Caco-2 (cell line): ENCODE data around the gene TADA2B. TPM values are rescaled to one million over a fixed set of nuclear protein-coding genes. Genes with fewer than 3 reads are reported as not detected.
A peak's percentile ranks its signal among the peaks of the same experiment; 100 is the strongest.

ENCODE experiments used
- BruUV-seq: library from RNA; stranded (reverse); fragments of 400-500 nt; replicated peaks from 2 replicates; lab custom pipeline; 2021; lab: Mats Ljungman, UMichigan
- CTCF ChIA-PET: fragments of 300-600 bp; sonication (Branson Sonifier 250); formaldehyde crosslinking; loops from one replicate; lab custom pipeline; 2022; ENCODE audit warnings: antibody characterized with exemption; lab: Charles Lee
- POLR2A ChIA-PET: fragments of 300-600 bp; sonication (Branson Sonifier 250); formaldehyde crosslinking; loops from one replicate; lab custom pipeline; 2022; ENCODE audit warnings: antibody characterized with exemption; lab: Charles Lee
- DNase-seq, 2 experiments: peaks; one replicate each; pipeline versions ENCODE4 v3.0.0 to v3.0.0-alpha.2; 2020 to 2022
- H3K27me3 ChIP-seq: replicated peaks from 2 replicates; pipeline ENCODE4 v1.6.0; 2011; ENCODE audit warnings: low read length; ENCODE audit not compliant: control insufficient read depth, insufficient read depth
- H3K36me3 ChIP-seq: 2 replicates; pipeline ENCODE4 v1.5.1; 2011; ENCODE audit warnings: low read length; ENCODE audit not compliant: control insufficient read depth, insufficient read depth
- H3K4me1 ChIP-seq: fragments of 250-450 bp; sonication (Bioruptor Pico); 2 replicates; pipeline ENCODE4 v1.5.1; 2020; ENCODE audit warnings: mild to moderate bottlenecking
- H3K4me3 ChIP-seq: 2 replicates; pipeline ENCODE4 v1.5.1; 2011; ENCODE audit warnings: low read depth, mild to moderate bottlenecking, control low read depth, low read length
- H3K9me3 ChIP-seq: fragments of 250-450 bp; sonication (Bioruptor Pico); 2 replicates; pipeline ENCODE4 v1.5.1; 2020; ENCODE audit warnings: mild to moderate bottlenecking, moderate library complexity
- H3K27ac Mint-ChIP-seq: one replicate; pipeline ENCODE4 v1.8.0; 2022; ENCODE audit warnings: mixed read lengths; ENCODE audit not compliant: unreplicated experiment
- H3K27me3 Mint-ChIP-seq: one replicate; pipeline ENCODE4 v1.8.0; 2022; ENCODE audit warnings: mixed read lengths; ENCODE audit not compliant: insufficient read depth, unreplicated experiment
- H3K36me3 Mint-ChIP-seq: one replicate; pipeline ENCODE4 v1.8.0; 2022; ENCODE audit warnings: mild to moderate bottlenecking, mixed read lengths; ENCODE audit not compliant: insufficient read depth, unreplicated experiment
- H3K4me1 Mint-ChIP-seq: one replicate; pipeline ENCODE4 v1.8.0; 2022; ENCODE audit warnings: low read depth, mixed read lengths; ENCODE audit not compliant: unreplicated experiment
- H3K4me3 Mint-ChIP-seq: one replicate; pipeline ENCODE4 v1.8.0; 2022; ENCODE audit warnings: mild to moderate bottlenecking, moderate library complexity, mixed read lengths; ENCODE audit not compliant: unreplicated experiment
- H3K9me3 Mint-ChIP-seq: one replicate; pipeline ENCODE4 v1.8.0; 2022; ENCODE audit warnings: mixed read lengths; ENCODE audit not compliant: unreplicated experiment
- intact Hi-C: fragments of 100-400 bp; cut with micrococcal nuclease; formaldehyde crosslinking; loops from one replicate; pipeline ENCODE4 v1.10.0; 2022; ENCODE audit not compliant: unreplicated experiment
- total RNA-seq: library from RNA; stranded (reverse); gene quantifications from 2 replicates; pipeline ENCODE4 v1.2.3, GENCODE V29; 2022
- TF ChIP-seq, protein P1 (sequence below), 2 experiments: fragments of 200-600 bp in 1 of 2; IDR thresholded peaks; 1 replicate in 1 of 2; 2 replicates in 1 of 2; pipeline versions ENCODE4 v1.5.1 to v1.8.0; 2011 to 2022; ENCODE audit warnings: antibody characterized with exemption in 1 of 2, control low read depth in 1 of 2, inconsistent platforms in 1 of 2, low read depth in 1 of 2, low read length in 1 of 2, mild to moderate bottlenecking in 1 of 2, moderate library complexity in 1 of 2; ENCODE audit not compliant: insufficient read depth in 1 of 2, severe bottlenecking in 1 of 2, unreplicated experiment in 1 of 2

The TADA2B gene
- total RNA-seq, 1 experiment from 2014 or later, result 21.8 TPM

DNA sequence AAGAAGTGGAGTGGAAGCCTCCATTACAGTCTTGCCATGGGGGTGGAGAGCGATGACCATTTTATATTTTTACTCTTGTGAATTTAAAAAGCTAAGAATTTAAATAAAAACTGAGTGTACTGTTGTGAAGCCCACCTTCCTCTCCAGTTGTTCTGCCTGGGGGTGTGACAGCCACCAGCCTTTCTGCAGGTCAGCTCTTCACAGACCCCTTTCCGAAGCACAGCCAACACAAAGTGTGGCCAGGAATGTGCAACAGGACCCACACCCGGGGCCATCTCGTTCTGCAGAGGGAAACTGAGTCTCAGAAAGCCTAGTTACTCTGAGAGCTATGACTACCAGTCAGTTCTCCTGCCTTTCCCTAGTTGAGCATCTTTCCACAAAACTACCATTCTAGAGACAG is 23.3 kb downstream of the TADA2B start:
- BruUV-seq, result TSS peak; percentile 48
- H3K4me3 ChIP-seq, result peak overlapping the region; percentile 77
- H3K36me3 Mint-ChIP-seq, result peaks cover 54% of the 10 kb centered on the region
- H3K4me1 Mint-ChIP-seq, result peaks cover 14% of the 10 kb centered on the region
- no peaks in the 10 kb centered on the region for H3K9me3 ChIP-seq
- DNase-seq, result no peak
- H3K36me3 ChIP-seq, result peaks cover 2% of the 10 kb centered on the region
- TF ChIP-seq, protein P1, sequence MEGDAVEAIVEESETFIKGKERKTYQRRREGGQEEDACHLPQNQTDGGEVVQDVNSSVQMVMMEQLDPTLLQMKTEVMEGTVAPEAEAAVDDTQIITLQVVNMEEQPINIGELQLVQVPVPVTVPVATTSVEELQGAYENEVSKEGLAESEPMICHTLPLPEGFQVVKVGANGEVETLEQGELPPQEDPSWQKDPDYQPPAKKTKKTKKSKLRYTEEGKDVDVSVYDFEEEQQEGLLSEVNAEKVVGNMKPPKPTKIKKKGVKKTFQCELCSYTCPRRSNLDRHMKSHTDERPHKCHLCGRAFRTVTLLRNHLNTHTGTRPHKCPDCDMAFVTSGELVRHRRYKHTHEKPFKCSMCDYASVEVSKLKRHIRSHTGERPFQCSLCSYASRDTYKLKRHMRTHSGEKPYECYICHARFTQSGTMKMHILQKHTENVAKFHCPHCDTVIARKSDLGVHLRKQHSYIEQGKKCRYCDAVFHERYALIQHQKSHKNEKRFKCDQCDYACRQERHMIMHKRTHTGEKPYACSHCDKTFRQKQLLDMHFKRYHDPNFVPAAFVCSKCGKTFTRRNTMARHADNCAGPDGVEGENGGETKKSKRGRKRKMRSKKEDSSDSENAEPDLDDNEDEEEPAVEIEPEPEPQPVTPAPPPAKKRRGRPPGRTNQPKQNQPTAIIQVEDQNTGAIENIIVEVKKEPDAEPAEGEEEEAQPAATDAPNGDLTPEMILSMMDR (IDR thresholded peaks at IDR 0.05; ENCODE audit: insufficient read depth in 1 of 2, low read depth in 1 of 2, low read length in 1 of 2, severe bottlenecking in 1 of 2, unreplicated experiment in 1 of 2), result no peak
- H3K4me1 ChIP-seq, result peaks cover 9% of the 10 kb centered on the region; the same call in 1 of the 2 replicates
- intact Hi-C loops, result no loop called here
- H3K27me3 ChIP-seq, result no peaks in the 10 kb centered on the region
- peak overlapping the region; percentile 90 for H3K4me3 Mint-ChIP-seq
- peak overlapping the region; percentile 30 for H3K27ac Mint-ChIP-seq
- ChIA-PET POLR2A (interaction anchor here (2.6 kb wide), 1 partner anchor 23 kb away, joined by 27 read pairs; the partner anchor contains the start of gene TADA2B), CTCF (interaction anchor here (2.4 kb wide), 1 partner anchor 23 kb away, joined by 24 read pairs; the partner anchor contains the start of gene TADA2B)
- no peaks in the 10 kb centered on the region for H3K9me3 Mint-ChIP-seq
- no peaks in the 10 kb centered on the region for H3K27me3 Mint-ChIP-seq

DNA sequence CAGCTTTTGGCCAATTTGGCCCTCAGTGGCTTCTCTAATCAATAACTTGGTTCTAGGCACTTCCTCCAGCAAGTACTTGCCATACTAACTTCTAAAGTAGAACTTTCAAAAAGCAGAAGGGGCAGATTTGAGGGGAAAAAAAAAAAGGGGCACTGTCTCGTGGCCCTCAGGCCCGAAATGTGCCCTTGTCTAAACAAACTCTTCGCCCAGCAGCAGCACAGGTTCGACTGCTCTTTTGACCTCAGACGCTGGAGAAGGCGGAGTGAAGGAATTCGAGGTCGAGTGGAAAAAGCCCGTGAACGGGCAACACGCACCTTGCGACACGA is 23.9 kb downstream of the TADA2B start:
- peaks cover 14% of the 10 kb centered on the region for H3K4me1 Mint-ChIP-seq
- intact Hi-C loops, result no loop called here
- no peaks in the 10 kb centered on the region for H3K9me3 Mint-ChIP-seq
- peak overlapping the region; percentile 90 for H3K4me3 Mint-ChIP-seq
- Histone ChIP-seq H3K4me3 (peak overlapping the region; percentile 77), H3K36me3 (peaks cover 2% of the 10 kb centered on the region; the same call in 1 of the 2 replicates), H3K27me3 (no peaks in the 10 kb centered on the region), H3K4me1 (peaks cover 9% of the 10 kb centered on the region; the same call in 1 of the 2 replicates), H3K9me3 (no peaks in the 10 kb centered on the region)
- peaks cover 48% of the 10 kb centered on the region for H3K36me3 Mint-ChIP-seq
- no peaks in the 10 kb centered on the region for H3K27me3 Mint-ChIP-seq
- CTCF ChIA-PET, result interaction anchor here (0.6 to 2.4 kb wide), 4 partner anchors 15 to 274 kb away, joined by 3 to 24 read pairs (median 9); partner anchors contain the start of gene TADA2B
- DNase-seq, result peak in 1 of 2 experiments; percentile 44
- POLR2A ChIA-PET, result interaction anchor here (0.6 to 2.6 kb wide), 5 partner anchors 10 to 172 kb away, joined by 3 to 27 read pairs (median 4); partner anchors contain the start of gene TADA2B
- TF ChIP-seq, protein P1 (IDR thresholded peaks at IDR 0.05; ENCODE audit: insufficient read depth in 1 of 2, low read depth in 1 of 2, low read length in 1 of 2, severe bottlenecking in 1 of 2, unreplicated experiment in 1 of 2), result no peak
- peak overlapping the region; percentile 30 for H3K27ac Mint-ChIP-seq
- no TSS peak for BruUV-seq

DNA sequence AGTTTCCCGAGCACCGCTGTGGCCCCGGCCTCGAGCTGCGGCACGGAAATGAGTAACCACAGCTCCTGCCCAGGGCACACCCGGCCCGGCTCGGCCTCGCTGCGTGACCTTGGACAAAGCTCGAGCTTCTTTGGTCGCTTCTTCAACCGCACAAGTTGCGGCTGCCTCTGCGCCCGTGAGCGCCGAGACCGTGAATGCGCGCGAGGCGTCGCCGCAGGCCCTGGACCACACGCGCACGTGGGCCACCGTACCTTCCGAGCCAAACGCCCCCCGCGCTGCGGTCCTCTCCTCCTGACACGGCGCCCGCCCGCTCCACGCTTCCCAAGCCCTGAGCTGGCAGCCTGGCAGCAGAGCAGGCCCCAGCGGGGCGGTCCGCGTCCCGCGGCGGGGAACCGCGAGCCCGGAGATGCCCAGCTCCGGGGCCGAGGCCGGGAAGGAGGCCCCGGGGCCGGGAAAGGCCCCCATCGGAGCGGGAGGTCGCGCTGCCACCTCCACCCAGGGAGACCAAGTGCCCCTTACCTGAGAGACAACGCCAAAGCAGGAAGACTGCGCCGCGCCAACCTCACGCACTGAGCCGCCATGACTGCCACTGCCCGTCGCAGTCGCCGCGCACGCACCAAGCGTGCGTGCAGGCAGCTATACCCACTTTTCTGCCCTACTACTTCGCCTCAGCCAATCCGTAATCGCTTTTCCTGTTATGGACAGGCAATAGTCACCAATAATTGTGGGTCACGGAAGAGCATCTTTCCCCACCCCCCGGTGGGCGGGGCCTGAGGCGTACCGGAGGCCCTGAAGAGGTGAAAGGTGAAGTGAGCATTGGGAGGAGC is 24.5 kb downstream of the TADA2B start, which contains the start of gene GRPEL1:
TSS of gene GRPEL1 (minus strand) at position 613 of the 827 bp plus-strand sequence. CDS start at position 581, 32 bp downstream.
- DNase-seq, result peak; percentile 99
- BruUV-seq, result no TSS peak
- Mint-ChIP-seq H3K27me3 (no peaks in the 10 kb centered on the region), H3K9me3 (no peaks in the 10 kb centered on the region), H3K4me3 (peak within 1 kb of the TSS; percentile 90), H3K4me1 (peaks cover 14% of the 10 kb centered on the region), H3K36me3 (peaks cover 42% of the 10 kb centered on the region), H3K27ac (peak within 1 kb of the TSS; percentile 87)
- H3K9me3 ChIP-seq, result no peaks in the 10 kb centered on the region
- POLR2A ChIA-PET, result interaction anchor here (0.6 to 2.6 kb wide), 9 partner anchors 11 to 872 kb away, joined by 3 to 27 read pairs (median 4); partner anchors contain the start of genes AFAP1, TADA2B and TBC1D14
- peaks cover 2% of the 10 kb centered on the region; the same call in 1 of the 2 replicates for H3K36me3 ChIP-seq
- H3K4me1 ChIP-seq, result peaks cover 9% of the 10 kb centered on the region; the same call in 1 of the 2 replicates
- CTCF ChIA-PET, result interaction anchor here (0.5 to 2.4 kb wide), 7 partner anchors 15 to 273 kb away, joined by 3 to 24 read pairs (median 4); partner anchors contain the start of gene TADA2B
- peak within 1 kb of the TSS; percentile 77 for H3K4me3 ChIP-seq
- intact Hi-C loops, result loop anchor here (1.0 to 2.0 kb wide), 3 partner anchors 23 to 347 kb away; no protein-coding TSS in a partner anchor
- H3K27me3 ChIP-seq, result no peaks in the 10 kb centered on the region
- TF ChIP-seq, protein P1 (IDR thresholded peaks at IDR 0.05; ENCODE audit: insufficient read depth in 1 of 2, low read depth in 1 of 2, low read length in 1 of 2, severe bottlenecking in 1 of 2, unreplicated experiment in 1 of 2), result no peak
